HFFc6 (cell line): Measurements from ENCODE around the gene SFT2D3. TPM values are rescaled to one million over a fixed set of nuclear protein-coding genes. Genes with fewer than 3 reads are reported as not detected.

Experiments
- DNase-seq: peaks from one replicate; pipeline ENCODE4 v3.0.0-alpha.2; 2018
- H3K27ac Mint-ChIP-seq: 2 replicates; pipeline ENCODE4 v1.8.0; 2020; ENCODE audit warnings: mild to moderate bottlenecking, mixed read lengths
- H3K27me3 Mint-ChIP-seq: 2 replicates; pipeline ENCODE4 v1.8.0; 2021; ENCODE audit warnings: mild to moderate bottlenecking, moderate library complexity, mixed read lengths; ENCODE audit not compliant: insufficient read depth
- H3K36me3 Mint-ChIP-seq: 2 replicates; pipeline ENCODE4 v1.8.0; 2021; ENCODE audit warnings: low read depth, mixed read lengths
- H3K4me1 Mint-ChIP-seq: 2 replicates; pipeline ENCODE4 v1.8.0; 2020; ENCODE audit warnings: low read depth, mixed read lengths
- H3K4me3 Mint-ChIP-seq: 2 replicates; pipeline ENCODE4 v1.8.0; 2020; ENCODE audit warnings: mild to moderate bottlenecking, moderate library complexity, mixed read lengths
- H3K9me3 Mint-ChIP-seq: 2 replicates; pipeline ENCODE4 v1.8.0; 2020; ENCODE audit warnings: mild to moderate bottlenecking, mixed read lengths
- CTCF ChIP-seq: fragments of 200-600 bp; sonication (generic); IDR thresholded peaks from 2 replicates; pipeline ENCODE4 v1.5.0; 2021; ENCODE audit warnings: antibody characterized with exemption, mild to moderate bottlenecking
- total RNA-seq, 6 experiments: library from RNA; stranded (reverse); fragmentation: NEBNext Ultra II Directional; extraction: Animal tissue kit (Norgen Biotek cat#: 25700); gene quantifications; 2 replicates in 1 of 6; 3 replicates in 5 of 6; pipeline ENCODE4 v1.2.3, GENCODE V29; 2021

SFT2D3 gene
- total RNA-seq, 6 experiments from 2014 or later = 2.5 to 3.2 (median 3.0) TPM

GRCh38 chr2:127735044-127735443 is 33.7 kb downstream of the SFT2D3 start:
- Mint-ChIP-seq H3K36me3 (peaks cover 18% of the 10 kb centered on the region), H3K27me3 (no peaks in the 10 kb centered on the region), H3K4me1 (peaks cover 34% of the 10 kb centered on the region), H3K9me3 (no peaks in the 10 kb centered on the region), H3K4me3 (peak overlapping the region; percentile 66; the same call in 1 of the 2 replicates), H3K27ac (peak overlapping the region; percentile 68; the same call in 1 of the 2 replicates)
- DNase-seq = no peak
- TF ChIP-seq CTCF = no peak

- no peaks in the 10 kb centered on the region for H3K9me3 Mint-ChIP-seq
- no peak overlapping the region for H3K27ac Mint-ChIP-seq
- H3K36me3 Mint-ChIP-seq = peaks cover 23% of the 10 kb centered on the region
- no peak for DNase-seq
- peaks cover 34% of the 10 kb centered on the region for H3K4me1 Mint-ChIP-seq
- no peak for TF ChIP-seq CTCF
- H3K4me3 Mint-ChIP-seq = no peak overlapping the region
- H3K27me3 Mint-ChIP-seq = no peaks in the 10 kb centered on the region
Observed at GRCh38 chr2:127735537-127736399, 34.5 kb downstream of the SFT2D3 start.

- peaks cover 49% of the 10 kb centered on the region for H3K4me1 Mint-ChIP-seq
- no peaks in the 10 kb centered on the region for H3K9me3 Mint-ChIP-seq
- no peak for DNase-seq
- TF ChIP-seq CTCF = no peak
- peaks cover 37% of the 10 kb centered on the region for H3K36me3 Mint-ChIP-seq
- no peak overlapping the region for H3K4me3 Mint-ChIP-seq
- H3K27ac Mint-ChIP-seq = no peak overlapping the region
- no peaks in the 10 kb centered on the region for H3K27me3 Mint-ChIP-seq
Observed at GRCh38 chr2:127737892-127738291, 36.6 kb downstream of the SFT2D3 start.

- Mint-ChIP-seq H3K36me3 (peaks cover 43% of the 10 kb centered on the region), H3K27me3 (no peaks in the 10 kb centered on the region), H3K4me3 (no peak overlapping the region), H3K4me1 (peaks cover 36% of the 10 kb centered on the region), H3K27ac (no peak overlapping the region), H3K9me3 (no peaks in the 10 kb centered on the region)
- TF ChIP-seq CTCF = no peak
- DNase-seq = no peak
Observed at GRCh38 chr2:127739800-127740199, 38.5 kb downstream of the SFT2D3 start.

GRCh38 chr2:127740665-127741288 is 39.5 kb downstream of the SFT2D3 start:
- H3K27me3 Mint-ChIP-seq = no peaks in the 10 kb centered on the region
- H3K36me3 Mint-ChIP-seq = peaks cover 48% of the 10 kb centered on the region
- no peaks in the 10 kb centered on the region for H3K9me3 Mint-ChIP-seq
- no peak overlapping the region for H3K27ac Mint-ChIP-seq
- no peak overlapping the region for H3K4me3 Mint-ChIP-seq
- peaks cover 26% of the 10 kb centered on the region for H3K4me1 Mint-ChIP-seq
- no peak for DNase-seq
- TF ChIP-seq CTCF = no peak
